ENCODE results near the gene TEAD3. TPM values are rescaled to one million over a fixed set of nuclear protein-coding genes. Genes with fewer than 3 reads are reported as not detected.

Gene TEAD3
- total RNA-seq, 1 donor from 2014 or later = 17.0 TPM

DNA sequence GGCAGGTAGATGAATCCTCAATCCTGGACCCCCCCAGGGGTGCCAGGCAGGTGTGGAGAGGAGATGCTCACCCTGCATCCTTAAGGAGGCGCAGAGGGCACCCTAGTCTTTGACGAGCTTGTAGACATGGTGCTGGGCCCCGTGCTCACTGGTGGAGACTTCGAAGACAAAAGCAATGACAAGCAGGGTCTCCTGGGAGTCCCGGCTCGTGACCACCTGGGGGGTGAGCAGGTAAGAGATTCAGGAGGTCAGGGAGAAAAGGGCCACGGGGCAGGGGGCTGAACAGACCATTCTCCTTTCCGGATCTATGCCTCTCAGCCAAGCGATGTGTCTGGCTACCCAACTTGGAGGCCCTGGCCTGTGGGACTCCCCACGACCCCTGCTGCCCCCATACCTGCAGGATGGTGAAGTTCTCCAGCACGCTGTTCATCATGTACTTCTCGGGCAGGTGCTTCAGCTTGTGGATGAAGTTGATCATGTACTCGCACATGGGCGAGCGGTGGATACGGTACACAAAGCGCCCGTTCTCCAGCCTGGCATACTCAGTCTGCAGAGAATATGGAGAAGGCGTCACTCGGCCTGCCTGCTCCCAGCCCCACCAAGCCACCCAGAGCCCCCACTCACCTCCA lies 21.8 kb downstream of the TEAD3 start:
- H3K9me3 ChIP-seq = no peaks in the 10 kb centered on the region
- TF ChIP-seq, protein P1, sequence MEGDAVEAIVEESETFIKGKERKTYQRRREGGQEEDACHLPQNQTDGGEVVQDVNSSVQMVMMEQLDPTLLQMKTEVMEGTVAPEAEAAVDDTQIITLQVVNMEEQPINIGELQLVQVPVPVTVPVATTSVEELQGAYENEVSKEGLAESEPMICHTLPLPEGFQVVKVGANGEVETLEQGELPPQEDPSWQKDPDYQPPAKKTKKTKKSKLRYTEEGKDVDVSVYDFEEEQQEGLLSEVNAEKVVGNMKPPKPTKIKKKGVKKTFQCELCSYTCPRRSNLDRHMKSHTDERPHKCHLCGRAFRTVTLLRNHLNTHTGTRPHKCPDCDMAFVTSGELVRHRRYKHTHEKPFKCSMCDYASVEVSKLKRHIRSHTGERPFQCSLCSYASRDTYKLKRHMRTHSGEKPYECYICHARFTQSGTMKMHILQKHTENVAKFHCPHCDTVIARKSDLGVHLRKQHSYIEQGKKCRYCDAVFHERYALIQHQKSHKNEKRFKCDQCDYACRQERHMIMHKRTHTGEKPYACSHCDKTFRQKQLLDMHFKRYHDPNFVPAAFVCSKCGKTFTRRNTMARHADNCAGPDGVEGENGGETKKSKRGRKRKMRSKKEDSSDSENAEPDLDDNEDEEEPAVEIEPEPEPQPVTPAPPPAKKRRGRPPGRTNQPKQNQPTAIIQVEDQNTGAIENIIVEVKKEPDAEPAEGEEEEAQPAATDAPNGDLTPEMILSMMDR (IDR thresholded peaks at IDR 0.05) = no peak
- ATAC-seq (no peak), DNase-seq (no peak)
- no peaks in the 10 kb centered on the region for H3K27me3 ChIP-seq (ENCODE audit: low read depth)
- peaks cover 76% of the 10 kb centered on the region for H3K36me3 ChIP-seq
- peaks cover 21% of the 10 kb centered on the region for H3K4me1 ChIP-seq
- intact Hi-C loops (cut with DNase I) = no loop called here
- H3K27ac ChIP-seq = no peak overlapping the region
- no peak overlapping the region for H3K4me3 ChIP-seq

DNA sequence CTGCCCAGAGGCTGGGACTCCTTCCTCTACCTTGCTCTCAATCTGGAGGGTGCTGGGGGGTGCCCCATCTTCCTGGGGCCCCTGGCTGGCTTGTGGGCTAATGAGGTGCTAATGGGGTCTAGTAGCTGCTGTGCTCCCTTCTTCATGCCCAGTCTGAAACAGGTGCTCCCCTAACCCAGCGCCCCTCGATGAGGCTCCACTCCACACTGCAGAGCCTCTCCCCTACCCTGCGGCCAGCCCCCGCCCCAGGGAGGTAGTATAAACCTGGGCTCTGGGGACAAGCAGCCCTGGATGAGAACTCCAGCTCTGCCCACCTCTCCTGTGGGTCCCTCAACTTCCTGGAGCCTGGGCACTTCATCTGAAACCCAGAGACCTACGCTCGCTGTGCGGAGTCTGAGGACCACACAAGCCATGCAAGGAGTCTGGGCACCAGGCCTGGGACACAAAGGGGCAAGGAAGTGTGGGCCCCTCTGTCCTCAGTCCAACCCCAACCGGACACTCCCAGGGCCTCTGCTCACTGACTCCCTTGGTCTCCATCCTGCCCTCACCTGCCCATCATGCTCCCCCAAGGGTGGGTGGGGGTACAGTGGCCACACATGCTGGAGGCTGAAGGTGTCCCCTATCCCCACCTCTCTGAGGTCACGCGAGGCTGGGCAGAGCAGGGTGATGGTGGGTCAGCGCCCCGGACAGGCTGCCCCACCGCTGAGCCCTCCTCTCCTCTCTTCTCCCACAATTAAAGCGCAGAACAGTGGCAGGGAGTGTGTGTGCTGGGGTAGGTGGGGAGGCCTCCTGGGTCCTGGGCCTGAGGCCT lies 22.5 kb downstream of the TEAD3 start:
- Histone ChIP-seq H3K27me3 (ENCODE audit: low read depth) (no peaks in the 10 kb centered on the region), H3K4me1 (peaks cover 28% of the 10 kb centered on the region), H3K36me3 (peaks cover 75% of the 10 kb centered on the region), H3K27ac (no peak overlapping the region), H3K4me3 (no peak overlapping the region), H3K9me3 (no peaks in the 10 kb centered on the region)
- DNase-seq = no peak
- TF ChIP-seq, protein P1 (IDR thresholded peaks at IDR 0.05) = no peak
- intact Hi-C loops (cut with DNase I) = no loop called here
- peak in 1 of 2 donors; percentile 10 for ATAC-seq

DNA sequence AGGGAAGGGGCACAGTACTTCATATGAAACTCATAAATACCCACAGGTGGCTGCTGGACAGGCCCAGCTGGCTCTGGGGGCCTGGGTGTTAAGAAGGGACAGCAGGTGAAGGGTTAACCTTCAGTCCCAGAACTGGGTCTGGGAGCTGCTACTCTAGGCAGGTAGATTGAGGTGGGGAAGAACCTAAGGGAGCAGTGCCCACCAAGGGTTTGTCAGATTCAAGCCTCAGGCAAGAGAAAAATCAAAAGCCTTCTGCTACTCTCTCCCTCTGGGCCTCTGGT lies 23.1 kb downstream of the TEAD3 start:
- TF ChIP-seq, protein P1 (IDR thresholded peaks at IDR 0.05) = no peak
- H3K27me3 ChIP-seq (ENCODE audit: low read depth) = no peaks in the 10 kb centered on the region
- intact Hi-C loops (cut with DNase I) = no loop called here
- no peak overlapping the region for H3K4me3 ChIP-seq
- no peaks in the 10 kb centered on the region for H3K9me3 ChIP-seq
- ATAC-seq = no peak
- H3K27ac ChIP-seq = no peak overlapping the region
- DNase-seq = no peak
- peaks cover 34% of the 10 kb centered on the region for H3K4me1 ChIP-seq
- H3K36me3 ChIP-seq = peaks cover 70% of the 10 kb centered on the region

DNA sequence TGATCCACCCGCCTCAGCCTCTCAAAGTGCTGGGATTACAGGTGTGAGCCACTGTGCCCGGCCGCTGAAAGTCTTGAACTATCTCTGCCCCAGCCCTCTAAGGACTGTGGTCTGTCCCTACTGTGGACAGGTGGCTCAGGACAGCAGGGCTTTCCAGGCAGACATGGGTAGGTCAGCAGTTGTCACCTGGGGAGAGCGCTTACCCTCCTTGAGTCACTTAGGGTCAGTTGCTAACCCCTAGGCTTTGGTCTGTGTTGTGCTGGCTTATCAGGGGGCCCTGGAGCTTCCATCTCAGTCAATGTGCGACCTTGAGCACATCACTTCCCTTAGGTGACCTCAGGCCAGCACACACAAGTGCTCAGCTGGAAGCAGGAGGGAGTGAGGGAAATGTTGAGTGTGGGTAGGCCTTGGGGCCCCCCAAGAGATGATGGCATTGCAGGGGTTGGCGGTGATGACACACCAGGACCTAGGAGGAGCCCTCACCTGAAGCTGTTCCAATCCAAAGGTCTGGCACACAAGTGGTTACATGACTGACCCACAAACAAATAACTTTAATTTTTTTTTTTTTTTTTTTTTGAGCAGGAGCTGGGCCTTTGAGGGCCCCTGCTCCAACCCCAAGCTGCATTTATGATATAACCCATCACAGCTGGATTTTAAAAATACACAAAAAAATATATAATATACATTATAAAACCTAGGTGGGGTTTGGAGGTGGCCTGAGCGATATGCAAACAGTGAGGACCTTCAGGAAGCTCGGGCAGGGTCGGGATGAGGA lies 23.6 kb downstream of the TEAD3 start:
- intact Hi-C loops (cut with DNase I) = no loop called here
- peaks cover 66% of the 10 kb centered on the region for H3K36me3 ChIP-seq
- ATAC-seq (no peak), DNase-seq (no peak)
- no peak overlapping the region for H3K27ac ChIP-seq
- H3K4me3 ChIP-seq = no peak overlapping the region
- no peaks in the 10 kb centered on the region for H3K27me3 ChIP-seq (ENCODE audit: low read depth)
- TF ChIP-seq, protein P1 (IDR thresholded peaks at IDR 0.05) = no peak
- H3K4me1 ChIP-seq = peaks cover 34% of the 10 kb centered on the region
- no peaks in the 10 kb centered on the region for H3K9me3 ChIP-seq

DNA sequence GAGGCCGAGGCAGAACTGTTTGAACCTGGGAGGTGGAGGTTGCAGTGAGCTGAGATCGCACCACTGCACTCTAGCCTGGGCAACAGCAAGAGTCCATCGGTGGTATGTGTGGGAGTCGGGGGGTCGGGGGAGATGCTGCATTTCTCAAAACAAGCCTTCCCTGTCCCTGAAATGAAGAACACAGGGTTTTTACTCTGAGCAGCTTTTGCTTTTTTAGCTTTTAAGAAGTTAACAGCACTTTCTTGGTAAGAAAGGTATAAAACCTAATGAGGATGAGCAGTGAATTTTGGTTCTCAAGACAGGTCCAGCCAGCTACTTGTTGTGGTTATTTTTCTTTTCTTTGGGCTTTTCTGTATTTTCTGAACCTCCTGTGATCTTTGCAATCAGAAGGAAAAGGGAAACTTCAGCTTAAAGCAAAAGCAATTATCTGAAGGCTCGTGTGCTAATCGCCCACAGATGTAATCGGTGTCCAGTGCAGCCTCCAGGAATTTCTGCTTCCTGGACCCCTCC lies 25.0 kb downstream of the TEAD3 start:
- Histone ChIP-seq H3K36me3 (peaks cover 64% of the 10 kb centered on the region), H3K4me3 (no peak overlapping the region), H3K4me1 (peaks cover 38% of the 10 kb centered on the region), H3K27ac (no peak overlapping the region), H3K27me3 (ENCODE audit: low read depth) (no peaks in the 10 kb centered on the region), H3K9me3 (no peaks in the 10 kb centered on the region)
- intact Hi-C loops (cut with DNase I) = no loop called here
- no peak for DNase-seq
- ATAC-seq = no peak
- TF ChIP-seq, protein P1 (IDR thresholded peaks at IDR 0.05) = no peak
